ENCODE results near the gene MYH16. TPM values are rescaled to one million over a fixed set of nuclear protein-coding genes. Genes with fewer than 3 reads are reported as not detected.
A peak's percentile ranks its signal among the peaks of the same experiment; 100 is the strongest.
"Not testable (repeated sequence)": the region's sequence is repeated elsewhere in the genome, so short reads cannot be mapped to it uniquely, and the experiment has no call there.

MYH16 gene
- polyA plus RNA-seq, 3 donors, result 0.06 to 0.21 TPM; not detected in 1

GRCh38 chr7:99257065-99257464 lies 15.6 kb upstream of the MYH16 start:
- DNase-seq (ENCODE audit: low read depth in 3 of 3, low spot score in 2 of 3), result no peak

- no peak for DNase-seq (ENCODE audit: low read depth in 3 of 3, low spot score in 2 of 3)
Observed at GRCh38 chr7:99257675-99258074, 15.0 kb upstream of the MYH16 start.

- DNase-seq (ENCODE audit: low read depth in 3 of 3, low spot score in 2 of 3), result no peak
Observed at GRCh38 chr7:99258501-99258900, 14.1 kb upstream of the MYH16 start.

DNA sequence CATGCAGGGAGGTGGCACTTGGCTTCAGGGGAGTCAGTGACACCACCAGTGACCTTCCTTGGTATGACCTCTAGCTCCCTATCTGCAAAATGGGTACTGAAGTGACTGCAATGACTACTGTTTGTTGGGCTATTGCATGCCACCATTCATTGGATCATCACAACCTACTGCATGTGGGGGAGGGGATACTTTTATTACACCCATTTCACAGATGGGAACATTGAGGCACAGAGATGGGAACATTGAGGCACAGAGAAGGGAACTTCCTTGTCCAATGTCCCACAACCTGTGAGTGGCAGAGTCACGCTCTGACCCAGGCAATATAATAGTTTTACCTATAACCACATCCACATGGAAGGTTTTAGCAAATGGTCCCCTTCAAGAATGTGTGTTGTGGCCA lies 12.2 kb upstream of the MYH16 start:
- no peak for DNase-seq (ENCODE audit: low read depth in 3 of 3, low spot score in 2 of 3)

DNA sequence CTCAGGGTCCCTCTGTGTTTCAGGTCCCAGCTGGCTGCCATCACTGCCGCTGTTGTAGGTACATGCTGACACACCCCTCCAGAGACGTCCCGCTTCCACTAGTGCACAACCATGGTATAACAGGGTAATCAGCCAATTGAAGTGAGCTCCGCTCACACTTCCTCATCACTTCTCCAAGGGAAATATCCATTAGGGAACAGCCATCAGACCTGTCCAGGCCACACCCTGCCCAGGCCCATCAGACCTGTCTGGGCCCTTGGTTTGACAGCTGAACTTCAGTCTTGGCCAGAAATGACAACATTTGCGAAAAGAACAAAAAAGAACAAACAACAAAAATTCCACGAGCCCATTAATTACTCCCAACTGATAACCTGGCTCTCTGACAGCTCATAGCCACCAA lies 11.0 kb upstream of the MYH16 start:
- no peak for DNase-seq (ENCODE audit: low read depth in 3 of 3, low spot score in 2 of 3)

GRCh38 chr7:99265848-99266480 lies 6.7 kb upstream of the MYH16 start:
- no peak for DNase-seq (ENCODE audit: low read depth in 3 of 3, low spot score in 2 of 3)

GRCh38 chr7:99267481-99267840 lies 5.2 kb upstream of the MYH16 start:
- no peak for DNase-seq (ENCODE audit: low read depth in 3 of 3, low spot score in 2 of 3)

DNA sequence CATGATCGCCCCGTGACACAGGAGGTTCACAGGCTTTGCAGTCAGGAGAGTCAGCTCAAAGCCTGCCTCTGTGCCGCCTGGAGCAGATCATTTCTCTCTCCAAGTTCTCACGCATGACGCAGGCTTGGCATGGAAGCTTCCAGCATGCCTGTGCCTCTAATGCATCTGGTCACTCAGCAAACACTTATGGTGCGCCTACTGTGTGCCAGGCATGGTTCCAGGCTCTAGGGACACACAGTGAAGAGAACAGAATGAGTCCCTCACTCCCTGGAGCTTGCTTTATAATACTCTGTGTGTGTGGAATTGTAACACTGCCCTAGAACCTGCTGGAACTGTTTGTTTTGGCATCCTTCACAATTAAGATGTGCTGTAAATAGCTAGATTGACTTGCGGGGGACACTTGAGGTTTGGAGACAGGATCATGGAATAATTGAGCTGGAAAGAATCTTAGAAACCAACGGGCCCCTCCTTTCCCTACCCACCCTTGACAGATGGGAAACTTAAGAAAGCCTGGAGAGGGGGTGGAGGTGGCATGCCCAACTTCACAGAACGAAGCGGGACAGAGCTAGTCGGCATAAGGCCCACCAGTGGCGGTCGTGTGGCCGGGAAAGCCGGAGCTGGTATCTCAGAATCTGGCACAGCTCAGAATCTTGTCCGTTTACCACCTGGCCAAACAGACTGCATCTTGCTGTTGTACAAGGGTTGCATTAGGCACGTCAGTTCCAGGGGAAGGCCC lies 4.6 kb upstream of the MYH16 start:
- no peak for DNase-seq (ENCODE audit: low read depth in 3 of 3, low spot score in 2 of 3)

DNA sequence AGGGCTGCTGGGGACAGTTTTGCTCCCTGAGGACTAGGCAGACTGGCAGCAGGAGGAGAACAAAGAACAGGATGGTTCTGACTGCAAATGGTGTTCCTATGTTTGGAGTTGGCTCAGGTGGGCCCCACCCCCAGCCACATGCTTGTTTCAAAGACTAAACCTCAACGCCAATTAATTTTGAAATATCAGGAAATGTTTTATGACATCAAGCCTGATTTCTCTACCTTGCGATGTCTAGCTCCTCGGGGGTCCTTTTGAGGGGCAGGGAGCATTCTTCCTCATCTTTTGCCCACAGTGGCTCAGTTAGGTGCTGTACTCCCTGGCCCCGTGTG lies 4.1 kb upstream of the MYH16 start:
- no peak for DNase-seq (ENCODE audit: low read depth in 3 of 3, low spot score in 2 of 3)

- DNase-seq (ENCODE audit: low read depth in 3 of 3, low spot score in 2 of 3), result no peak
Observed at GRCh38 chr7:99270702-99271101, 1.9 kb upstream of the MYH16 start.

- not testable (repeated sequence) for DNase-seq (ENCODE audit: low read depth in 3 of 3, low spot score in 2 of 3)
Observed at GRCh38 chr7:99273561-99273960, 922 bp downstream of the MYH16 start.

DNA sequence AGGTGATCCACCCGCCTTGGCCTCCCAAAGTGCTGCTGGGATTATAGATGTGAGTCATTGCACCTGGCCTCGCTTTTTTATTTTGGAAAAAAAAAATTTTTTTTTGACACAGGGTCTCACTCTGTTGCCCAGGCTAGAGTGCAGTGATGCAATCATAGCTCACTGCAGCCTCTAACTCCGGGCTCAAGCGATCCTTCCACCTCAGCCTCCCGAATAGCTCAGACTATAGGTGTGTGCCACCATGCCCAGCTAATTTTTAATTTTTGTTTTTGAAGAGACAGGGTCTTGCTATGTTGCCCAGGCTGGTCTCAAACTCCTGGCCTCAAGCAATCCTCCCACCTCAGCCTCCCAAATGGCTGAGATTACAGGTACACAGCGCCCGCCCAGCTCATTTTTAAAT lies 2.3 kb downstream of the MYH16 start:
- DNase-seq (ENCODE audit: low read depth in 3 of 3, low spot score in 2 of 3), result not testable (repeated sequence)

DNA sequence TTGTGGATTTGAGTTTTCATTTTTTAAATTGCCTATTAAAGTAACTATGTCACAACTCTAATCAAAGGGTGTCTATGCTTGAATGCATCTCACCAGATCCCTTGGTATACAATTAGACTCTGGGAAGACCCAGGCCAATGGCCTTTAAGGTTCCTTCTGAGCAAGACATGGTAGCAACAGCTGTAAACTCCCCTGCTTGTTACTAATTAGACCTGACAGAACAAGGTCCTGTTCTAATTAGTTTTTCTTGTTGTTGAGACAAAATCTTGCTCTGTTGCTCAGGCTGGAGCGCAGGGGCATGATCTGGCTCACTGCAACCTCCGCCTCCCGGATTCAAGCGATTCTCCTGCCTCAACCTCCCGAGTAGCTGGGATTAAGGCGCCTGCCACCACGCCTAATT lies 2.9 kb downstream of the MYH16 start:
- no peak for DNase-seq (ENCODE audit: low read depth in 3 of 3, low spot score in 2 of 3)

DNA sequence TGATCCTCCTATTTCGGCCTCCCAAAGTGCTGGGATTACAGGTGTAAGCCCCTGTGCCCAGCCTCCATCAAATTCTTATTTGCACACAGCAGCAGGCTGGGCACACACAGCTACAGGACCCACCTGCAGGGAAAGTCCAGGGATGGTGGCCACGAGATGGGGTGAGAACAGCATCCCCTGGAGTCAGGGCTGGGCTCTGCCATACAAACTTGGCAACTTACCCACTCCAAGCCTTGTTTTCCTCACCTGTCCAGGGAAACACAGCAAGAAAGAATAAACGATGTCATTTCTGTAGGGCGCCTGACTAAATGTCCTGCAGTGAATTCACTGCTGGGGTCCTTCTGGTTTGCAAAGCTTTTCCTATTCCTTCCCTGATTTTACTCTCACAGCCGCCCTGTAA lies 5.5 kb downstream of the MYH16 start:
- no peak for DNase-seq (ENCODE audit: low read depth in 3 of 3, low spot score in 2 of 3)

- DNase-seq (ENCODE audit: low read depth in 3 of 3, low spot score in 2 of 3), result not testable (repeated sequence)
Observed at GRCh38 chr7:99284165-99284564, 11.5 kb downstream of the MYH16 start.

DNA sequence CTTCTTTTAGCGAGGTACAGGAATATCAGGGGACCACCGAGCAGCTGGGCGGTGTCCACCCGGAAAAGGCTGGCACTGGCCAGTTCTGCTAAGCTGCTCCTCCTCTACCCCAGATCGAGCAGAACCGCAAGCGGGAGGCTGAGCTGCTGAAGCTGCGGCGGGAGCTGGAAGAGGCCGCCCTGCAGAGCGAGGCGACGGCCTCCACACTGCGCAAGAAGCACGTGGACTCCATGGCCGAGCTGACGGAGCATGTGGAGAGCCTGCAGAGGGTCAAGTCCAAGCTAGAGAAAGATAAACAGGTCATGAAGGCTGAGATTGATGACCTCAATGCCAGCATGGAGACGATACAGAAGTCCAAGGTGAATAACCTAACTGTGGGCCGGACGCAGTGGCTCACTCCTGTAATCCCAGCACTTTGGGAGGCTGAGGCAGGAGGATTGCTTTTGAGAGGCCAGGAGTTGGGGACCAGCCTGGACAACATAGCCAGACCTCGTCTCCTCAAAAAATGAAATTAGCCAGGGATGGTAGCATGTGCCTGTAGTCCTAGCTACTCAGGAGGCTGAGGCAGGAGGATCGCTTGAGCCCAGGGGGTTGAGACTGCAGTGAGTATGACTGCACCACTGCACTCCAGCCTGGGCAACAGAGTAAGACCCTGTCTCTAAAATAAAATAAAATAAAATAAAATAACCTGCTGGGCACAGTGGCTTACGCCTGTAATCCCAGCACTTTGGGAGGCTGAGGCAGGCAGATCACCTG lies 15.3 kb downstream of the MYH16 start:
- no peak for DNase-seq (ENCODE audit: low read depth in 3 of 3, low spot score in 2 of 3)

DNA sequence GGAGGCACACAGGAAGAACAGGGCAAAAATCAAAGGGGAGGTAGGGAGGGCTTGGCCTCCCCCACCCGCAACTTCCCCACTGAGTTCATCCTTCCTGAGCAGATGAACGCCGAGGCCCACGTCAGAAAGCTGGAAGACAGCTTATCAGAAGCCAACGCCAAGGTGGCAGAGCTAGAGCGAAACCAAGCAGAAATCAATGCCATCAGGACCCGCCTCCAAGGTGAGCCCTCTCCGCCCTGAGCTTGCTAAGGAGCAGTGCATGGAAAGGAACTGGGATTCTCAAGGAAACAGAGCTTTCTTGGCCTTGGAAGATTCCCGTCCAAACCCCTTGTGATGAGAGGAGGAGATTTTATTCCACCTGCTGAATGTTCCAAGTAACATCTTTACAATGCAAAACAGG lies 16.5 kb downstream of the MYH16 start:
- no peak for DNase-seq (ENCODE audit: low read depth in 3 of 3, low spot score in 2 of 3)

DNA sequence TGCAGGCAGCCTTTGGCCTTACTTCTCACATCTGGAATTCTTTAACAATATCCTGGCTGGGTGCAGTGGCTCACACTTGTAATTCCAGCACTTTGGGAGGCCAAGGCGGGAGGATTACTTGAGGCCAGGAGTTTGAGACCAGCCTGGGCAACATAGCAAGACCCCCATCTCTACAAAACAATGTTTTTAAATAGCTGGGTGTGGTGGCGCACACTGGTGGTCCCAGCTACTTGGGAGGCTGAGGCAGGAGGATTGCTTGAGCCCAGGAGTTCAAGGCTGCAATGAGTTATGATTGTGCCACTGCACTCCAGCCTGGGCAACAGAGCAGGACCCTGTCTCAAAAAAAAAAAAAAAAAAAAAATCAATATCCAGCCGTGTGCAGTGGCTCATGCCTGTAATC lies 17.5 kb downstream of the MYH16 start:
- DNase-seq (ENCODE audit: low read depth in 3 of 3, low spot score in 2 of 3), result not testable (repeated sequence)

DNA sequence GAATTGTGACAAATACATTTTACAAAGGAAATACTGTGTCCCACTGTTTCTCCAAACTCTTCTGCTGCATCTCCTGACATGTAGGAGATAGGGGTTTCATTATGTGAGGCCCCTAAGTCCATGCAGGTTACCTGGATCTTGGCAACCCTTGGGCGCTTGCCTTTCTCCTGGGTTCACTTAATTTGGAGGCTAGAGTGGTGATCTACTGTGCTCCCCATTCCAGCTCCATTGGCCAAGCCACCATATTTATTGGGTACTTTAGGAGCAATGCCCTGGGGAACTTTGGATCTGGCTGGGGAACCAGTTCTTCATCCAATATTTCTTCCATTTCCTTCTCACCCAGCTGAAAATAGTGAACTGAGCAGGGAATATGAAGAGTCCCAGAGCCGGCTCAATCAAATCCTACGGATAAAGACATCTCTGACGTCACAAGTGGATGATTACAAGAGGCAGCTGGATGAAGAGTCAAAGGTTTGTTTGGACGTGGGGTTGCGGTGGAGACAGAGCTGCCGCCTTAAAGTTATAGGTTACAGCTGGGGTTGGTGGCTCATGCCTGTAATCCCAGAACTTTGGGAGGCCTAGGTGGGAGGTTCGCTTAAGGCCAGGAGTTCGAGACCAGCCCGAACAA lies 18.5 kb downstream of the MYH16 start:
- peak; percentile 9 to 12 (median 10) for DNase-seq (ENCODE audit: low read depth in 3 of 3, low spot score in 2 of 3)

DNA sequence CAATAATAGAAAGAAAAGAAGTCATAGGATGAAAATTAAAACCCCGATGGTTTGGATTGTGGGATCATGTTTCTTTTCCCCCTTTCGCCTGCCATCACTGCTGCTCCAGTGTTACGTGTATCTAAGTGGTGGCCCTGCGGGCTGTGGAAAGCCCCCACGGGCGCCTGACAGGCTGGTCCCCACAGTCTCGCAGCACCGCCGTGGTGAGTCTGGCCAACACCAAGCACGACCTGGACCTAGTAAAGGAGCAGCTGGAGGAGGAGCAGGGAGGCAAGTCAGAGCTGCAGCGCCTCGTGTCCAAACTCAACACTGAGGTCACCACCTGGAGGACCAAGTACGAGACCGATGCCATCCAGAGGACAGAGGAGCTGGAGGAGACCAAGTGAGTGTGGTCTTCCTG lies 19.5 kb downstream of the MYH16 start:
- DNase-seq (ENCODE audit: low read depth in 3 of 3, low spot score in 2 of 3), result no peak

DNA sequence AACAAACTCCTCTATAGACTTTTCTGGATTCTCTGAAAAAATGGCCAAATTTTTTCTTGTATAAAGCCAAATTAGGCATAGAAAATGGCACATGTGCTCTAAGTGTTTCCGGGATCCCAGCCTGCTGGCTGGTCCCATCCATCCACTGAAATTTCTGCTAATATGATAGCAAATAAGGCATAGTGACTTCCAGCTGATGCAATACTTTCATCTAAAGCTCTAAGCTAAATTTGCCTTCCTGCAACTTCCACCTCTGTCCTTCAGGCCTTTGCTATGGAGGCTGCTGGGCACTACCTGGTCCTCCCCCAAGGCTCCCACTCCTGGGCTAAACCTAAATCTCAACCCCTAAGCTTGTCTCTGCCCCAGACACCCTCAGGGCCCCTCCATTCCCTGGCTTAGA lies 20.5 kb downstream of the MYH16 start:
- no peak for DNase-seq (ENCODE audit: low read depth in 3 of 3, low spot score in 2 of 3)

- no peak for DNase-seq (ENCODE audit: low read depth in 3 of 3, low spot score in 2 of 3)
Observed at GRCh38 chr7:99293650-99294049, 21.0 kb downstream of the MYH16 start.
